Measurements from ENCODE around the gene ADAMTSL4. TPM values are rescaled to one million over a fixed set of nuclear protein-coding genes. Genes with fewer than 3 reads are reported as not detected.
"Not testable (repeated sequence)": the region's sequence is repeated elsewhere in the genome, so short reads cannot be mapped to it uniquely, and the experiment has no call there.

Gene ADAMTSL4
- total RNA-seq, 1 experiment from 2014 or later, result 4.3 TPM

- Histone ChIP-seq H3K4me3 (replicated peaks in 1 of 2; ENCODE audit: low read depth in 1 of 2, low read length in 2 of 2) (no peak overlapping the region), H3K4me1 (ENCODE audit: control insufficient read depth in 1 of 2, insufficient read depth in 2 of 2, low read length in 2 of 2) (peaks cover 7 to 42% of the 10 kb centered on the region in 2 experiments; a peak in 3 of 4 replicates), H2AFZ (ENCODE audit: low read depth, low read length, poor library complexity, severe bottlenecking) (no peak overlapping the region), H4K20me1 (ENCODE audit: insufficient read depth) (no peaks in the 10 kb centered on the region), H3K9me2 (ENCODE audit: insufficient read depth) (no peaks in the 10 kb centered on the region), H3K4me2 (ENCODE audit: low read length) (peak overlapping the region; percentile 24; the same call in 1 of the 2 replicates), H3K27ac (ENCODE audit: low read depth, low read length) (no peak overlapping the region), H3K9me3 (ENCODE audit: control insufficient read depth in 1 of 2, insufficient read depth in 1 of 2, low read depth in 1 of 2, low read length in 2 of 2) (no peaks in the 10 kb centered on the region), H3K9ac (ENCODE audit: low read length) (no peak overlapping the region), H3K79me2 (ENCODE audit: insufficient read depth, low read length) (no peaks in the 10 kb centered on the region), H3K27me3 (ENCODE audit: insufficient read depth, low read length) (no peaks in the 10 kb centered on the region), H3K36me3 (ENCODE audit: control insufficient read depth in 1 of 2, insufficient read depth in 2 of 2, low read length in 2 of 2) (no peaks in the 10 kb centered on the region)
- intact Hi-C loops (cut with micrococcal nuclease), result no loop called here
- ATAC-seq (no peak), DNase-seq (ENCODE audit: low read depth, low spot score) (no peak)
- ChIA-PET CTCF (no interaction called here), RAD21 (ENCODE audit: low non-redundant PET in 1 of 2, low total read pairs in 2 of 2, uncharacterized antibody in 2 of 2, unreplicated experiment in 2 of 2) (no interaction called here), POLR2A (interaction anchor here (3.4 kb wide), 1 partner anchor 17 kb away, joined by 18 read pairs; the partner anchor contains the start of gene MCL1)
- TF ChIP-seq TCF7L2 (IDR thresholded peaks at IDR 0.05; ENCODE audit: borderline replicate concordance, extremely low read depth, insufficient read depth, insufficient read length), result no peak
- no TSS peak for BruUV-seq (replicated peaks)
Observed at GRCh38 chr1:150596976-150597375, 47.8 kb downstream of the ADAMTSL4 start.

GRCh38 chr1:150598346-150598745, 49.1 kb downstream of the ADAMTSL4 start:
- Histone ChIP-seq H3K4me1 (ENCODE audit: control insufficient read depth in 1 of 2, insufficient read depth in 2 of 2, low read length in 2 of 2) (peaks cover 7 to 40% of the 10 kb centered on the region in 2 experiments; a peak in 3 of 4 replicates), H3K4me2 (ENCODE audit: low read length) (peak overlapping the region; percentile 41)
- H2AFZ ChIP-seq (ENCODE audit: low read depth, low read length, poor library complexity, severe bottlenecking); H3K27me3 ChIP-seq (ENCODE audit: insufficient read depth, low read length); H3K27ac ChIP-seq (ENCODE audit: low read depth, low read length); H3K9me3 ChIP-seq (ENCODE audit: control insufficient read depth in 1 of 2, insufficient read depth in 1 of 2, low read depth in 1 of 2, low read length in 2 of 2); RAD21 ChIA-PET (ENCODE audit: low non-redundant PET in 1 of 2, low total read pairs in 2 of 2, uncharacterized antibody in 2 of 2, unreplicated experiment in 2 of 2); H3K9me2 ChIP-seq (ENCODE audit: insufficient read depth); H3K79me2 ChIP-seq (ENCODE audit: insufficient read depth, low read length); DNase-seq (ENCODE audit: low read depth, low spot score); H3K36me3 ChIP-seq (ENCODE audit: control insufficient read depth in 1 of 2, insufficient read depth in 2 of 2, low read length in 2 of 2); H3K4me3 ChIP-seq (replicated peaks in 1 of 2; ENCODE audit: low read depth in 1 of 2, low read length in 2 of 2); BruUV-seq (replicated peaks); H3K9ac ChIP-seq (ENCODE audit: low read length); intact Hi-C loops (cut with micrococcal nuclease); H4K20me1 ChIP-seq (ENCODE audit: insufficient read depth); CTCF ChIA-PET: not testable (repeated sequence)
- POLR2A ChIA-PET, result interaction anchor here (3.4 kb wide), 1 partner anchor 19 kb away, joined by 18 read pairs; the partner anchor contains the start of gene MCL1
- TF ChIP-seq JUND (IDR thresholded peaks at IDR 0.05), result 0 out of 2 replicates have a peak, but pooled peaks have one; percentile 10
- peak; percentile 16; the same call in 1 of the 2 replicates for TF ChIP-seq SP1 (IDR thresholded peaks at IDR 0.05; ENCODE audit: low read depth)
- ATAC-seq, result peak; percentile 42
